Left kidney (tissue), 8 donors: ENCODE data around the gene ZNF578. TPM values are rescaled to one million over a fixed set of nuclear protein-coding genes. Genes with fewer than 3 reads are reported as not detected.
A peak's percentile ranks its signal among the peaks of the same experiment; 100 is the strongest.
"Not testable (repeated sequence)": the region's sequence is repeated elsewhere in the genome, so short reads cannot be mapped to it uniquely, and the experiment has no call there.

Experiments used
- DNase-seq: peaks from one replicate; pipeline ENCODE4 v3.0.0-alpha.2; 2013
- long read RNA-seq, 8 donors: transcript quantifications; one replicate each; lab custom pipeline, GENCODE V29; 2026
- polyA plus RNA-seq: library from polyadenylated mRNA; unstranded; fragments of 120-200 nt; gene quantifications from one replicate; pipeline ENCODE4 v1.2.1, GENCODE V29; 2013; ENCODE audit not compliant: insufficient read length

ZNF578 gene
- 7.9 TPM for polyA plus RNA-seq
- long read RNA-seq, donor 1, partial matches to known transcripts, result 0 of 3 reads
- long read RNA-seq, donor 1, other reads (novel, unspliced or antisense), result 0 of 3 reads
- long read RNA-seq, donor 2, partial matches to known transcripts, result 0 of 7 reads
- long read RNA-seq, donor 2, other reads (novel, unspliced or antisense), result 5 of 7 reads
- long read RNA-seq, donor 3, full-length matches to known transcripts, result 1 of 43 reads
- long read RNA-seq, donor 3, partial matches to known transcripts, result 31 of 43 reads
- long read RNA-seq, donor 3, other reads (novel, unspliced or antisense), result 11 of 43 reads
- long read RNA-seq, donor 4, full-length matches to known transcripts, result 1 of 1 reads
- long read RNA-seq, donor 4, partial matches to known transcripts, result 0 of 1 reads
- long read RNA-seq, donor 4, other reads (novel, unspliced or antisense), result 0 of 1 reads
- long read RNA-seq, donor 5, full-length matches to known transcripts, result 1 of 1 reads
- long read RNA-seq, donor 5, partial matches to known transcripts, result 0 of 1 reads
- long read RNA-seq, donor 5, other reads (novel, unspliced or antisense), result 0 of 1 reads
- long read RNA-seq, donor 6, partial matches to known transcripts, result 0 of 1 reads
- long read RNA-seq, donor 6, other reads (novel, unspliced or antisense), result 0 of 1 reads
- long read RNA-seq, donor 7, full-length matches to known transcripts, result 3 of 3 reads
- long read RNA-seq, donor 7, partial matches to known transcripts, result 0 of 3 reads
- long read RNA-seq, donor 7, other reads (novel, unspliced or antisense), result 0 of 3 reads
- long read RNA-seq, donor 8, full-length matches to known transcripts, result 1 of 1 reads
- long read RNA-seq, donor 8, partial matches to known transcripts, result 0 of 1 reads
- long read RNA-seq, donor 8, other reads (novel, unspliced or antisense), result 0 of 1 reads

- peak; percentile 89 for DNase-seq
These were observed at the start of gene ZNF578 for GRCh38 chr19:52453324-52454094. ZNF578 (plus strand) TSS chr19:52453553; CDS start chr19:52501846, 48,293 bp downstream.

DNA sequence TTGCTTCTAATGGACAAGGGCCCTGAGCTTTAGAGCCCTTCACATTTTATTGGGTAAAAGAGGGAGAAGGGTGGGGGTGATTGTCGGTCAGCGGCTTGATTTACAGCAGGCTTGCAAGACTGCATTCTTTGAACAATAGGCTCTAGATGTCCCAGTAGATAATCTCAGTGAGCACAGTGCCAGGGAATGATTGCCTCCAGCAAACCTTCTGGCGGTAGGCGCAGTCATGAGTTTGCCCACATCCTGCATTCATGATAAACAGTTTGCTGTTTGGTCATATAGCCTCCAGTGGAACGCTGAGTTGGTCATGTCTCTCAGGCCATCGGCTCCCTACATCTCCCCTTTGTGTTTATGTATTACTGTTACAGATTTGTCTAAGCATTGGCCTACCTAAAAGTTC, 43.1 kb upstream of the ZNF578 start:
- DNase-seq, result no peak

DNA sequence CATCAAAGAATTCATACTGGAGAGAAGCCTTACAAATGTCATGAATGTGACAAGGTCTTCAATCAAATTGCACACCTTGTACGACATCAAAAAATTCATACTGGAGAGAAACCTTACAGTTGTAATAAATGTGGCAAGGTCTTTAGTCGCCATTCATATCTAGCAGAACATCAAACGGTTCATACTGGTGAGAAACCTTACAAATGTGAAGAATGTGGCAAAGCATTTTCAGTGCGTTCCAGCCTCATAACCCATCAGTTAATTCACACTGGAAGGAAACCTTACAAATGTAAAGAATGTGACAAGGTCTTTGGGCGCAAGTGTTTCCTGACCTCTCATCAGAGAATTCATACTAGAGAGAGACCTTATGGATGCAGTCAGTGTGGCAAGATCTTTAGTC, 37.6 kb upstream of the ZNF578 start:
- no peak for DNase-seq

GRCh38 chr19:52428937-52429336, 24.4 kb upstream of the ZNF578 start, which contains the start of gene ZNF534:
ZNF534 (plus strand) TSS chr19:52429148; CDS start chr19:52431475, 2,327 bp downstream.
- DNase-seq, result no peak

DNA sequence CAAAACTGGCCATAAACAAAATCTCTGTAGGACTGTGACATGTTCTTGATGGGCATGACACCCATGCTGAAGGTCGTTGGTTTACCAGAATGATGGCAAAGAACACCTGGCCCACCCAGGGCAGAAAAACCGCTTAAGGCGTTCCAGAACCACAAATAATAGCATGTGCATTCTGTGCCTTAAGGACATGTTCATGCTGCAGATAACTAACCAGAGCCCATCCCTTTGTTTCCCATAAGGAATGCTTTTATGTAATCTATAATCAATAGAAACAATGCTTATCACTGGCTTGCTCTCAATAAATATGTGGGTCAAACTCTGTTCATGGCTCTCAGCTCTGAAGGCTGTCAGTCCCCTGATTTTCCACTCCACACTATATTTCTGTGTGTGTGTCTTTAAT, 11.2 kb upstream of the ZNF578 start:
- no peak for DNase-seq

DNA sequence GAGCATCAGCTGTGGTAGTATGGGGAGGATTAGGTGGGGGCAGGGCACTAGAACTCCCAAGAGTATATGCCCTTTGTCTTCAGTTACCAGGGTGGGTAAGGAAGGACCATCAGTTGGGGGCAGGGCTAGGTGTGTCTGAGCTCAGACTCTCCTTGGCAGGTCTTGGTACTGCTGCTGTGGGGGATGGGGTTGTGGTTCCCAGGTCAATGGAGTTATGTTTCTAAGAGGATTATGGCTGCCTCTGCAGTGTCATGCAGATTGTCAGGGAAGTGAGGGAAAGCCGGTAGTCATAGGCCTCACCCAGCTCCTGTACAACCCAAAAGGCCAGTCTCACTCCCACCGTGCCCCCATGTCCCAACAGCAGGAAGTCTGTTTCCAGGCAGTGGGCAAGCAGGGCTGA, 8.8 kb upstream of the ZNF578 start:
- DNase-seq, result no peak

- no peak for DNase-seq
These were observed 2.1 kb upstream of the ZNF578 start for GRCh38 chr19:52451241-52451640.

DNA sequence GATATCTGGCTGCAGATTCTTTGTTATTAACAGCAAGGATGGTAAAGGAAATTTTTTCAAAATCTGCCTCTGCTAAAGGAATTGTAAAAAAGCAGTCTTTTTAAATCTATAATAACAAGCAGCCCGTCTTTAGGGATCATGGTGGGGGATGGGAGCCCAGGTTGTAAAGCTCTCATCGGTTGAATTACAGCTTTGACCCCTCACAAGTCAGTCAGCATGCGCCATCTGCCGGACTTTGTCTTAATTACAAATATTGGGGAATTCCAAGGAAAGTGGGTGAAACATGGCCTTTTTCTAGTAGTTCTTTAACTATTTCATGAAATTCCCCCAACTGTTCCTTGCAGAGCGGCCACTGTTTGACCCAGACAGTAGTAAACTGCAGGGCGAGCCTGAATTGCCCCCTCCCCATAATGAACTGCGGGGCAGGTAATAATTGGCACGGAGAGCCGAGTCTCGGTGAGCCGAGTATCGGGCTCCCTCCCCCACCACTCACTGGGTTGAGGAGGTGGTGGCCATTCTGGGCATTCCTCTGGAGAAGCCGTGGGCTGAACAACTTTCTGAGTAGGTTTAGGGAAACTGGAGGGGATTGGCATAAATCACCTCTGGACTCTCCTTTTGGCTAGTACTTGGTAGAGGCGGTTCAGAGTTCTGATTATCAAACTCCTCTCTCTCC, 11.6 kb downstream of the ZNF578 start:
- no peak for DNase-seq

DNA sequence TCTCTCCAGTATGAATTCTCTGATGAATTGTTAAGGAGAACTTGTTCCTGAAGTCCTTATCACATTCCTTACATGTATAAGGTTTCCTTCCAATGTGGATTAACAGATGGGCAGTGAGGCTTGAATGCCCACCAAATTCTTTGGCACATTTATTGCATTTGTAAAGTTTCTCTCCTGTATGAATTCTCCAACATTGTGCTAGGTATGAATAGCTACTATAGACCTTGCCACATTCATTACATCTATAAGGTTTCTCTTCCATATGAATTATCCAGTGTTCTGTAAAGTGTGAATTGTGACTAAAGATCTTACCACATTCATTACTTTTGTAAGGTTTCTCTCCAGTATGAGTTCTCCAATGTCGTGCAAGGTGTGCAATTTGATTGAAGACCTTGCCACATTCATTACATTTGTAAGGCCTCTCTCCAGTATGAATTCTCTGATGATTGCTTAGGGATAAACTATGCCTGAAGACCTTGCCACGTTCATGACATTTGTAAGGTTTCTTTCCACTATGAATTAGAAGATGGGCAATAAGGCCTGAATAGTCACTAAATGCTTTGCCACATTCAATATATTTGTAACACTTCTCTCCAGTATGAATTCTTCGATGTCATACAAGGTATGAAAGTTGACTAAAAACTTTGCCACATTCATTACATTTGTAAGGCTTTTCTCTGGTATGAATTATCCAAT, 20.4 kb downstream of the ZNF578 start:
- DNase-seq, result no peak

DNA sequence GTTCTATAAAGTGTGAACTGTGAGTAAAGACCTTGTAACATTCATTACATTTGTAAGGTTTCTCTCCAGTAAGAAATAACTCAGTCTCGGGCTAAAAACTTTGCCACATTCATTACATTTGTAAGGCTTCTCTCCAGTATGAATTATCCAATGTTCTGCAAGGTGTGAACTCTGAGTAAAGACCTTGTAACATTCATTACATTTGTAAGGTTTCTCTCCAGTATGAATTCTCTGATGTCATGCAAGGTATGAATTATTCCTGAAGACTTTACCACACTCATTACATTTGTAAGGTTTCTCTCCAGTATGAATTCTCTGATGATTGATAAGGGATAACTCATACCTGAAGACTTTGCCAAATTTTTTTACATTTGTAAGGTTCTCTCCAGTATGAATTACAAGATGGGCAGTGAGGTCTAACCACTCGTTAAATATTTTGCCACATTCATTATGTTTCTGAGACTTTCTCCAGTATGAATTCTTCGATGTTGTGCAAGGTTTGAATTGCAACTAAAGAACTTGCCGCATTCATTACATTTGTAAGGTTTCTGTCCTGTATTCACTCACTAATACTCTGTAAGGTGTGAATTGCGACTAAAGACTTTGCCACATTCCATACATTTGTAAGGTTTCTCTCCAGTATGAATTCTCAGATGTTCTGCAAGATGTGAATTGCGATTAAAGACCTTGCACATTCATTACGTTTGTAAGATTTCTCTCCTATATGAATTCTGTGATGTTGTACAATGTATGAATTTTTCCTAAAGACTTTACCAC, 21.2 kb downstream of the ZNF578 start:
- no peak for DNase-seq

GRCh38 chr19:52484111-52484743, 30.9 kb downstream of the ZNF578 start:
- DNase-seq, result not testable (repeated sequence)

- DNase-seq, result not testable (repeated sequence)
These were observed 31.7 kb downstream of the ZNF578 start for GRCh38 chr19:52485064-52485463.

GRCh38 chr19:52485561-52486240, 32.3 kb downstream of the ZNF578 start:
- not testable (repeated sequence) for DNase-seq

GRCh38 chr19:52492201-52492993, 39.0 kb downstream of the ZNF578 start:
- peak; percentile 54 for DNase-seq

DNA sequence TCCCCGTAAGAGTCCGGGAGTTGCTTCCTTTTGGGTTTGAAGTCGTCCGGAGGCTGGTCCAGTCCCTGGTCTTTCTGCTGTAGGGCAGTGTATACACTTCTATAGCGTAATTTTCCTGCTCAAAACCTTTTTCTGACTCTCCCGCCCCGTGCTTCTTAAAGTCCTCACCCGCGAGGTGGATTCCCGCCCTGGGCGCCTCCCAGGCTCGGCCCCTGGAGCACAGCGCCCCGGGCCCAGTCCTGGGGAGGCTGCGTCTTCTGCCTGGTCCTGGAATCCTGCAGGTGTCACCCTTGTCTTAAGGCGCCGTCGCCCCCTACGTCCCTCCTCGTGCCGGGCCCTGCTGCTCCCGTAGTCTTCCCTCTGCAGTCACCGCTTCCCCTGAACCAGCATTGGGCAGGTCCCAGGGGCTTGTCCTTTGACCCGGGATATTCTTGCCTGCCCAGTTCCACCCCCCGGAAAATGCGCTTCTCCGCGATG, 39.7 kb downstream of the ZNF578 start:
- peak; percentile 28 for DNase-seq

DNA sequence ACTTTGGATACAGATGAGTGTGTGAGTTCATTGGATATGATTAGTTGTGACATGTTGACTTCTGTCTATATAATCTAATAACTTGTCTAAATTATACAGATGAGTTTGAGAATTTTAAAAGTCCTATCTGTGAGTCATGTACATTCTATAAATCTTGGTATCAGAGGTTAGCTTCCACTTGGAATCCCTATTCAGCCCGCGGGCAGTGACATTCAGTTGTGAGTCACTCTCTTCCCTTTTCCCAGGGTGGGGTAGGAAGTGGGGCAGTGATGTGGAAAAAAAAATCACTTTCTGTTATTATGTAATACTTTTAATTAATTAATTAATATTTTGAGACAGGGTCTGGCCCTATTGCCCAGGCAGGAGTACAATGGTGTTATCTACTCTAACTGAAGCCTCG, 41.2 kb downstream of the ZNF578 start:
- no peak for DNase-seq

GRCh38 chr19:52498571-52498970, 45.2 kb downstream of the ZNF578 start:
- DNase-seq, result no peak

- not testable (repeated sequence) for DNase-seq
These were observed 47.1 kb downstream of the ZNF578 start for GRCh38 chr19:52500474-52500873.
